OCI-LY1 (cell line): ENCODE data around the gene FBXW9.

ENCODE experiments used
- CTCF ChIP-seq: fragments of 200-600 bp; sonication (generic), shearing (Covaris generic); IDR thresholded peaks from 2 replicates; pipeline ENCODE4 v1.5.1; 2017; ENCODE audit warnings: mild to moderate bottlenecking, antibody characterized with exemption, low read length, moderate library complexity, mixed read lengths
- EZH2 ChIP-seq: fragments of 200-600 bp; sonication (generic), shearing (Covaris generic); IDR thresholded peaks from 2 replicates; pipeline ENCODE4 v1.8.0; 2017; ENCODE audit warnings: borderline replicate concordance, mixed run types, mild to moderate bottlenecking, antibody characterized with exemption, low read length, moderate library complexity, mixed read lengths

DNA sequence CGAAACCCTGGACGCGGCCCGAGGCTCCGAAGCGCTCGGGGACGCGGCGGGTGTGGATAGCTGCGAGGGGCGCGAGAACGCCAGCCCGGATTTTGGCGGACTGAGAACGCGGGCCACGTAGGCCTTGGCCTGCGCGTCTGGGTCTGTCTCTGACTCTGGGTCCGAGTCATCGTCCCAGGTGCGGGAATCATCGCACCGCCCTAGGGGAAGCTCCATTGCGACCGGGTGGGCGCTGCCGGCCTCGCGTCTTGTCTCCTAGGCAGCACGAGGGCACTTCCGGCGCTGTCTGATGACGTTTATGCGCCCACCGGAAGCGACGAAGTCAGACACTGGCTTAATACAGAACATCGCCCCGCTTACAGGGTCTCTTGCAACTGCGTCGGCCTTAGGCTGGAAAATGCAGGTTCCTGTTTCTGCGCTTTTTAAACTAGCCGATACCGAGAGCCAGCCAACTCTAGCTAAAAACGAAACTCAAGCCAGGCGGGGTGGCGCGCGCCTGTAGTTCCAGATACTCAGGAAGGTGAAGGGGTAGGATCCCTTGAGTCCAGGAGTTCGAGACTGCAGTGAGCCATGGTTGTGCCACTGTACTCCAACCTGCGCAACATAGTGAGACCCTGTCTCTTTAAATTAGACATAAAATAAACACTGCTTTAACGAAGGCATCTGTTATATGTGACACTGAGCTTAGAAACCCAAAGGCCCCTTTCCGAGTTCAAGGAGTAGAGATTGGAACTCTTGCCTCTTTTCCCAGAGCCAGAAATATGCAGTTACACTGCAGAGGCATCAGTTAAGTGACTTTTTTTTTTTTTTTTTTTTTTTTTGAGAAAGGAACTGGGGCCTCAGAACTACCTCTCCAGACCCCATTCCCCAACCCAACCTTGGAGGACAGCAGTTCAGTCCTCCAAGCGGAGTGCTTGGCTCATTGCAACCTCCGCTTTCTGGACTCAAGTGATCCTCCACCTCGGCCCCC, at the start of gene FBXW9:
- no peak for TF ChIP-seq CTCF
- no peak for TF ChIP-seq EZH2
